GM23338 (cell line): Measurements from ENCODE around the gene RGS19. TPM values are rescaled to one million over a fixed set of nuclear protein-coding genes. Genes with fewer than 3 reads are reported as not detected.
A peak's percentile ranks its signal among the peaks of the same experiment; 100 is the strongest.

Source experiments
- ATAC-seq: fragments of 200-7000 bp; cut with Tn5 transposase; 3 replicates; pipeline ENCODE4 v1.9.1; 2020
- DNase-seq: peaks from one replicate; pipeline ENCODE4 v3.0.0-alpha.2; 2015; ENCODE audit warnings: low spot score
- H2AFZ ChIP-seq: fragments of 200-600 bp; sonication (generic); 2 replicates; pipeline ENCODE4 v1.8.0; 2016; ENCODE audit warnings: antibody characterized with exemption, mild to moderate bottlenecking, moderate library complexity
- H3F3A ChIP-seq: fragments of 200-600 bp; sonication (generic); replicated peaks from 2 replicates; pipeline ENCODE4 v1.8.0; 2017; ENCODE audit warnings: antibody characterized with exemption, mixed run types, low read depth
- H3K27ac ChIP-seq: fragments of 200-600 bp; sonication (generic); 2 replicates; pipeline ENCODE4 v1.6.1; 2016; ENCODE audit warnings: low read depth
- H3K27me3 ChIP-seq: fragments of 200-600 bp; sonication (generic); 2 replicates; pipeline ENCODE4 v1.8.0; 2016; ENCODE audit warnings: mild to moderate bottlenecking, mixed run types, moderate library complexity; ENCODE audit not compliant: insufficient read depth
- H3K36me3 ChIP-seq: fragments of 200-600 bp; sonication (generic); 2 replicates; pipeline ENCODE4 v1.8.0; 2016; ENCODE audit warnings: mild to moderate bottlenecking; ENCODE audit not compliant: insufficient read depth
- H3K4me1 ChIP-seq: fragments of 200-600 bp; sonication (generic); 2 replicates; pipeline ENCODE4 v1.8.0; 2016; ENCODE audit warnings: mild to moderate bottlenecking, moderate library complexity; ENCODE audit not compliant: insufficient read depth
- H3K4me2 ChIP-seq: fragments of 200-600 bp; sonication (generic); 2 replicates; pipeline ENCODE4 v1.7.1; 2017; ENCODE audit warnings: mixed run types
- H3K4me3 ChIP-seq: fragments of 200-600 bp; sonication (generic); 2 replicates; pipeline ENCODE4 v1.6.1; 2016; ENCODE audit warnings: mixed run types
- H3K79me2 ChIP-seq: fragments of 200-600 bp; sonication (generic); replicated peaks from 2 replicates; pipeline ENCODE4 v1.8.0; 2017; ENCODE audit warnings: mild to moderate bottlenecking; ENCODE audit not compliant: insufficient read depth
- H3K9me2 ChIP-seq: fragments of 200-600 bp; sonication (generic); 2 replicates; pipeline ENCODE4 v1.8.0; 2017; ENCODE audit not compliant: insufficient read depth
- H4K20me1 ChIP-seq: fragments of 200-600 bp; sonication (generic); replicated peaks from 2 replicates; pipeline ENCODE4 v1.8.0; 2017; ENCODE audit warnings: mild to moderate bottlenecking; ENCODE audit not compliant: insufficient read depth
- H3K27ac Mint-ChIP-seq: 2 replicates; pipeline ENCODE4 v1.8.0; 2020; ENCODE audit warnings: inconsistent platforms, mild to moderate bottlenecking, moderate library complexity, mixed read lengths
- H3K27me3 Mint-ChIP-seq: 3 replicates; pipeline ENCODE4 v1.8.0; 2022; ENCODE audit warnings: low read depth, mild to moderate bottlenecking, moderate library complexity, mixed read lengths, inconsistent platforms; ENCODE audit not compliant: insufficient read depth, poor library complexity
- H3K36me3 Mint-ChIP-seq: 3 replicates; pipeline ENCODE4 v1.8.0; 2021; ENCODE audit warnings: low read depth, mild to moderate bottlenecking, inconsistent platforms, moderate library complexity, mixed read lengths
- H3K4me1 Mint-ChIP-seq: 3 replicates; pipeline ENCODE4 v1.8.0; 2020; ENCODE audit warnings: mild to moderate bottlenecking, inconsistent platforms, mixed read lengths
- H3K4me3 Mint-ChIP-seq: 3 replicates; pipeline ENCODE4 v1.8.0; 2021; ENCODE audit warnings: moderate library complexity, mild to moderate bottlenecking, inconsistent platforms, mixed read lengths
- H3K9me3 Mint-ChIP-seq: 3 replicates; pipeline ENCODE4 v1.8.0; 2020; ENCODE audit warnings: moderate library complexity, mild to moderate bottlenecking, inconsistent platforms, mixed read lengths
- CREB1 ChIP-seq: fragments of 250-450 bp; sonication (Bioruptor Pico); IDR thresholded peaks from 2 replicates; pipeline ENCODE4 v1.5.0; 2020; ENCODE audit warnings: low read depth, mild to moderate bottlenecking, moderate library complexity
- CTCF ChIP-seq, 2 experiments: fragments of 200-600 bp in 1 of 2; sonication (generic) in 1 of 2; conservative IDR thresholded peaks; 2 replicates each; pipeline versions ENCODE4 v1.5.1 to v1.6.1; 2016 to 2017; ENCODE audit warnings: antibody characterized with exemption in 2 of 2, low read depth in 2 of 2, mild to moderate bottlenecking in 2 of 2, moderate library complexity in 1 of 2
- ETS1 ChIP-seq: IDR thresholded peaks from 2 replicates; pipeline ENCODE4 v1.6.1; 2016; ENCODE audit warnings: antibody characterized with exemption
- EZH2 ChIP-seq: fragments of 200-600 bp; sonication (generic); IDR thresholded peaks from one replicate; pipeline ENCODE4 v1.8.0; 2017; ENCODE audit warnings: antibody characterized with exemption, mild to moderate bottlenecking, low read depth; ENCODE audit not compliant: unreplicated experiment
- EZH2phosphoT487 ChIP-seq: fragments of 200-600 bp; sonication (generic); IDR thresholded peaks from one replicate; pipeline ENCODE4 v1.8.1; 2018; ENCODE audit warnings: antibody characterized with exemption; ENCODE audit not compliant: unreplicated experiment
- JUNB ChIP-seq: IDR thresholded peaks from one replicate; pipeline ENCODE4 v1.6.1; 2016; ENCODE audit warnings: antibody characterized with exemption; ENCODE audit not compliant: unreplicated experiment
- NANOG ChIP-seq: IDR thresholded peaks from 2 replicates; pipeline ENCODE4 v1.6.1; 2016; ENCODE audit warnings: antibody characterized with exemption, borderline replicate concordance
- POLR2AphosphoS5 ChIP-seq: IDR thresholded peaks from 2 replicates; pipeline ENCODE4 v1.6.1; 2016; ENCODE audit warnings: antibody characterized with exemption, low read depth
- REST ChIP-seq: IDR thresholded peaks from one replicate; pipeline ENCODE4 v1.6.1; 2018; ENCODE audit warnings: antibody characterized with exemption; ENCODE audit not compliant: unreplicated experiment
- STAT1 ChIP-seq: IDR thresholded peaks from one replicate; pipeline ENCODE4 v1.6.1; 2016; ENCODE audit warnings: antibody characterized with exemption; ENCODE audit not compliant: unreplicated experiment
- ZNF114 ChIP-seq: fragments of 250-450 bp; sonication (Bioruptor Pico); IDR thresholded peaks from 2 replicates; pipeline ENCODE4 v1.5.0; 2020; ENCODE audit warnings: mild to moderate bottlenecking, moderate library complexity
- ZNF331 ChIP-seq: fragments of 250-450 bp; sonication (Bioruptor Pico); IDR thresholded peaks from 2 replicates; pipeline ENCODE4 v1.5.0; 2020; ENCODE audit warnings: low read depth, mild to moderate bottlenecking, moderate library complexity
- polyA plus RNA-seq: library from polyadenylated mRNA; unstranded; fragments of >200 nt; fragmentation: Nextera tagmentation; extraction: Ambion mirVana; gene quantifications from 2 replicates; pipeline ENCODE4 v1.2.1, GENCODE V29; 2016
- total RNA-seq: library from RNA; depleted of rRNA; stranded (reverse); fragments of >200 nt; shearing (Covaris generic); gene quantifications from 2 replicates; pipeline ENCODE4 v1.2.3, GENCODE V29; 2014

RGS19 gene
- total and polyA plus RNA-seq, 2 experiments from 2014 or later = 13.1 to 19.7 TPM

GRCh38 chr20:64064145-64064698 is 15.1 kb downstream of the RGS19 start (continued):
- TF ChIP-seq CTCF (conservative IDR thresholded peaks at IDR 0.05; ENCODE audit: low read depth in 2 of 2) (no peak), ZNF331 (no peak), STAT1 (no peak), ETS1 (no peak), POLR2AphosphoS5 (no peak), REST (no peak), JUNB (no peak)

- Mint-ChIP-seq H3K4me3 (peak overlapping the region; percentile 82), H3K27me3 (peaks cover 17% of the 10 kb centered on the region), H3K36me3 (no peaks in the 10 kb centered on the region), H3K27ac (no peak overlapping the region), H3K4me1 (peaks cover 34% of the 10 kb centered on the region), H3K9me3 (no peaks in the 10 kb centered on the region)
- DNase-seq (peak; percentile 57), ATAC-seq (peak; percentile 20)
- Histone ChIP-seq H3K27ac (no peak overlapping the region), H3F3A (peaks cover 6% of the 10 kb centered on the region; the same call in 1 of the 2 replicates), H3K36me3 (no peaks in the 10 kb centered on the region), H3K4me1 (peaks cover 17% of the 10 kb centered on the region; the same call in 1 of the 2 replicates), H3K4me3 (peak overlapping the region; percentile 85), H2AFZ (0 out of 2 replicates have a peak overlapping the region, but pooled peaks have one; percentile 28), H3K79me2 (no peaks in the 10 kb centered on the region), H3K4me2 (peak overlapping the region; percentile 85), H3K9me2 (no peaks in the 10 kb centered on the region), H4K20me1 (no peaks in the 10 kb centered on the region), H3K27me3 (no peaks in the 10 kb centered on the region)
- TF ChIP-seq ZNF331 (no peak), POLR2AphosphoS5 (no peak), JUNB (no peak), CREB1 (CRISPR knock-in tag) (no peak), EZH2 (no peak), EZH2phosphoT487 (no peak), STAT1 (no peak), ETS1 (no peak), REST (no peak), NANOG (no peak), ZNF114 (CRISPR knock-in tag) (no peak)
Measured at GRCh38 chr20:64063389-64064144, 15.8 kb downstream of the RGS19 start.
